HAP-1 (cell line): ENCODE results near the gene ARHGAP21.

Experiments used
- DNase-seq, 2 experiments: peaks; one replicate each; pipeline ENCODE4 v3.0.0-alpha.2; 2016 to 2020; ENCODE audit warnings: low spot score in 2 of 2
- H3K27me3 ChIP-seq: fragments of 250-450 bp; sonication (Bioruptor Pico); 2 replicates; pipeline ENCODE4 v1.5.1; 2020; ENCODE audit warnings: low read depth, mild to moderate bottlenecking, moderate library complexity
- H3K36me3 ChIP-seq: fragments of 250-450 bp; sonication (Bioruptor Pico); replicated peaks from 2 replicates; pipeline ENCODE4 v1.5.1; 2020; ENCODE audit warnings: mild to moderate bottlenecking
- H3K4me1 ChIP-seq: fragments of 250-450 bp; sonication (Bioruptor Pico); 2 replicates; pipeline ENCODE4 v1.5.1; 2020; ENCODE audit warnings: mild to moderate bottlenecking
- H3K4me3 ChIP-seq: fragments of 250-450 bp; sonication (Bioruptor Pico); 2 replicates; pipeline ENCODE4 v1.5.1; 2020; ENCODE audit warnings: mild to moderate bottlenecking, moderate library complexity
- H3K9me3 ChIP-seq: fragments of 250-450 bp; sonication (Bioruptor Pico); 2 replicates; pipeline ENCODE4 v1.5.1; 2020; ENCODE audit warnings: mild to moderate bottlenecking, moderate library complexity
- in situ Hi-C: fragments of 300-500 bp; cut with MboI; formaldehyde crosslinking; loops from 3 replicates; pipeline ENCODE4 v1.14.3; 2020; ENCODE audit warnings: low sequenced_read_pairs, inconsistent platforms, mixed read lengths

Gene ARHGAP21

DNA sequence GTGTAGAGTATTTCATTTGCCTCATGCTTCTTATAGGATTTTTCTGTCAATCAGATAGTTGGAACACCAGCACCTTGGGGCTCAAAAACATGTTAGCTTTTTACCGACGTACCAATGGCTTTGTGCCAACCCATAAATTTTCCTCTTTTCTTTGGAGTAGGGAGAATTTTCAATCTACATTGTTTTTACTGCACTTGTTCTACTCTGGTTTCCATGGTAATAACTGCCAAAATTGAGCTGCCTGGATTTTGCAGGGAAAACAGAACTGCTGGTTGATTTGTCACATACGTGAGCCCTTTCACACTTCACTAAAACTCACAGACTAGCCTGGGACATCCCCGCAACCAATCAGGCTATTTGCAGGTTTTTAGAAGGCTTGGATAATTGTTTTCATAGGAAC is 189.7 kb downstream of the ARHGAP21 start:
- Histone ChIP-seq H3K36me3 (peaks cover 28% of the 10 kb centered on the region), H3K9me3 (no peaks in the 10 kb centered on the region), H3K27me3 (no peaks in the 10 kb centered on the region), H3K4me1 (no peaks in the 10 kb centered on the region), H3K4me3 (no peak overlapping the region)
- in situ Hi-C loops, result no loop called here
- no peak for DNase-seq
